Peyer's patch (tissue), 4 donors: ENCODE measurements around the gene METRNL. TPM values are rescaled to one million over a fixed set of nuclear protein-coding genes. Genes with fewer than 3 reads are reported as not detected.

Source experiments
- DNase-seq, 3 donors: peaks; one replicate each; pipeline ENCODE4 v3.0.0-alpha.2; 2017 to 2019
- H3K27ac ChIP-seq, 4 donors: fragments of 200-600 bp; sonication (generic); one replicate each; pipeline ENCODE4 v1.5.1; 2016 to 2019
- H3K27me3 ChIP-seq, 2 donors: fragments of 200-600 bp; sonication (generic); one replicate each; pipeline ENCODE4 v1.5.1; 2019
- H3K36me3 ChIP-seq, 3 donors: fragments of 200-600 bp; sonication (generic); one replicate each; pipeline ENCODE4 v1.5.1; 2016 to 2019
- H3K4me1 ChIP-seq, 4 donors: fragments of 200-600 bp; sonication (generic); one replicate each; pipeline ENCODE4 v1.5.1; 2016 to 2019
- H3K4me3 ChIP-seq, 4 donors: fragments of 200-600 bp; sonication (generic); 1 replicate in 3 of 4; 2 replicates in 1 of 4; pipeline ENCODE4 v1.5.1; 2016 to 2019; ENCODE audit warnings: mild to moderate bottlenecking in 1 of 4
- H3K9me3 ChIP-seq, 4 donors: fragments of 200-600 bp; sonication (generic); one replicate each; pipeline ENCODE4 v1.5.1; 2016 to 2019; ENCODE audit warnings: mild to moderate bottlenecking in 1 of 4
- CTCF ChIP-seq, 6 experiments: fragments of 450-650 bp in 4 of 6; fragments of 200-600 bp in 2 of 6; sonication (generic) in 1 of 6; IDR thresholded peaks; one replicate each; pipeline ENCODE4 v1.5.1; 2017 to 2019; ENCODE audit warnings: antibody characterized with exemption in 6 of 6, mild to moderate bottlenecking in 3 of 6, moderate library complexity in 1 of 6
- POLR2A ChIP-seq, 2 donors: fragments of 450-650 bp; IDR thresholded peaks; one replicate each; pipeline ENCODE4 v1.5.1; 2017; ENCODE audit warnings: antibody characterized with exemption in 2 of 2, mild to moderate bottlenecking in 2 of 2, moderate library complexity in 2 of 2
- total RNA-seq, 4 donors: library from RNA; depleted of rRNA; stranded (reverse); fragments of >200 nt; gene quantifications; one replicate each; pipeline ENCODE4 v1.1.0, GENCODE V29; 2016

METRNL gene
- total RNA-seq, 4 donors from 2014 or later = 73.4 to 170 (median 117) TPM

- Histone ChIP-seq H3K36me3 (no peaks in the 10 kb centered on the region), H3K9me3 (no peaks in the 10 kb centered on the region), H3K4me3 (no peak overlapping the region), H3K27ac (no peak overlapping the region), H3K27me3 (no peaks in the 10 kb centered on the region), H3K4me1 (no peaks in the 10 kb centered on the region)
- DNase-seq = peak in 1 of 3 donors; percentile 19
- no peak for TF ChIP-seq POLR2A (IDR thresholded peaks at IDR 0.05)
- no peak for TF ChIP-seq CTCF (IDR thresholded peaks at IDR 0.05)
Measured at GRCh38 chr17:83058266-83058798, 21.1 kb upstream of the METRNL start.

DNA sequence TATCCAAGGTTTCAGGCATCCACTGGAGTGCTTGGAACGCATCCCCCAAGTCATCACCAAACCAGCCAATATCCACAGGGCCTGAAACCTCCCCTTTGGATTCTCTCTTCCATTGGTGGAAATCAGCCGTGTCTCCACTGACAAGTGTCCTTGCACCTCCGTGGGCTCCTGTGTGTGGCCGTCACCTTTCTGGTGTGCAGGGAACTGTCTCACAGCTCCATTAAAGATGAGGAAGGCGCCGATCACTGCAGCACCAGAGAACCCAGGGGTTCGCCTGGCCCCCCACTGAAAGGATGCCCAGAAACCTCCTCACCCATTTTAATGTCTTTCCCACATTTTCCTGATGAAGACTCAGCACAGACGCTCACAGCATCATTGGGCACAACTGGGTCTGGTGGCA lies 17.8 kb upstream of the METRNL start:
- Histone ChIP-seq H3K9me3 (no peaks in the 10 kb centered on the region), H3K4me3 (no peak overlapping the region), H3K27me3 (no peaks in the 10 kb centered on the region), H3K4me1 (no peaks in the 10 kb centered on the region), H3K36me3 (no peaks in the 10 kb centered on the region), H3K27ac (no peak overlapping the region)
- no peak for TF ChIP-seq CTCF (IDR thresholded peaks at IDR 0.05)
- TF ChIP-seq POLR2A (IDR thresholded peaks at IDR 0.05) = no peak
- DNase-seq = peak in 2 of 3 donors; percentile 22 to 34

- DNase-seq = peak in 2 of 3 donors; percentile 37 to 47
- Histone ChIP-seq H3K36me3 (no peaks in the 10 kb centered on the region), H3K4me3 (no peak overlapping the region), H3K9me3 (no peaks in the 10 kb centered on the region), H3K27me3 (no peaks in the 10 kb centered on the region), H3K4me1 (no peaks in the 10 kb centered on the region), H3K27ac (no peak overlapping the region)
- TF ChIP-seq CTCF (IDR thresholded peaks at IDR 0.05) (no peak), POLR2A (IDR thresholded peaks at IDR 0.05) (no peak)
Measured at GRCh38 chr17:83062011-83062817, 17.2 kb upstream of the METRNL start.

DNA sequence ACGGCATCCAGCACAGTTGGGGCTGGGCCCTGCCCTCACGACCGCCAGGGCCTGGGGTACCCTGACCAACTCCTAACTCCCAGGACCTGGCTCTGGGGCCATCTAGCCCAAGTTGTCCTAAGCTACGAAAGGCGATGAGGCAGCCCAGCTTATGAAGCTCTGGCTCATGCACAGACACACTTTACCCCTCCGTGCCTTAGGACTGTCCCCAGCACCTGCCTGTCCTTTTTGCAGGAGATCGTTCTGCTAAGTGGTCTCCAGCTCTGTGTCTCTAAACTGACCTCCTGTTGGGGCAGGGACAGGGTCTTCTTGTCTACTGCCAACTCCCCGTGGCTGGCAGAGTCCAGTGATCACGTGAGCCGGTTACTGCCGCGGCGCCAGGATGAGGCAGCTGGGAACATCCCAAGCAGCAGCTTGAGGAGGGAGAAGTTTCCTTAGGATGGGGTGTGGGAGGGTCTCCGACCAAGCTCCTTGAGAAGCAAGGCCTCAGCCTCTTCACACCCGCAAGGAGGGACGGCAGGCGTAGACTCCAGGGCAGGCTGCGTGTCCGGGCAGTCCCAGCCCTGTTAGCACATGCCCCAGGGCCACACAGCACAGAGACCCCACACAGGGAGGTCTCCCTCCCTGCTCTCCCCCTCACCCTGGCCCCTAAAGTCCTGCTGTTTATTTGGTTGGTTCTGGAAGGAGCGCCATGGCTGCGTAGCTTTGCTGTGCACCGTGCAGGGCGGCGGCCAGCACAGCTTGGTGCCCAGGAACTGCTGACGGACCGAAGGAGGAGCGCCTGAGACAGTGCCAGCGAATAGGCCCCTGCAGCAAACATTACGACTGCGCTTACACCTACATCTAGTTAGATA lies 16.4 kb upstream of the METRNL start:
- DNase-seq = peak in 2 of 3 donors; percentile 41 to 45
- H3K9me3 ChIP-seq = no peaks in the 10 kb centered on the region
- H3K4me3 ChIP-seq = no peak overlapping the region
- H3K27ac ChIP-seq = no peak overlapping the region
- H3K27me3 ChIP-seq = no peaks in the 10 kb centered on the region
- no peaks in the 10 kb centered on the region for H3K36me3 ChIP-seq
- TF ChIP-seq CTCF (IDR thresholded peaks at IDR 0.05) = no peak
- no peak for TF ChIP-seq POLR2A (IDR thresholded peaks at IDR 0.05)
- no peaks in the 10 kb centered on the region for H3K4me1 ChIP-seq

- H3K27ac ChIP-seq = no peak overlapping the region
- DNase-seq = peak in 1 of 3 donors; percentile 39
- H3K36me3 ChIP-seq = no peaks in the 10 kb centered on the region
- H3K4me1 ChIP-seq = no peaks in the 10 kb centered on the region
- H3K4me3 ChIP-seq = no peak overlapping the region
- TF ChIP-seq POLR2A (IDR thresholded peaks at IDR 0.05) = no peak
- no peak for TF ChIP-seq CTCF (IDR thresholded peaks at IDR 0.05)
- H3K9me3 ChIP-seq = no peaks in the 10 kb centered on the region
- no peaks in the 10 kb centered on the region for H3K27me3 ChIP-seq
Measured at GRCh38 chr17:83064021-83064731, 15.2 kb upstream of the METRNL start.
